Stomach (tissue), 4 donors: Measurements from ENCODE around the gene EEF1A1.

ENCODE experiments used
- POLR2A ChIP-seq, 4 donors: fragments of 450-650 bp; IDR thresholded peaks; one replicate each; pipeline ENCODE4 v1.6.1; 2016; ENCODE audit warnings: antibody characterized with exemption in 4 of 4, control low read depth in 2 of 4, mild to moderate bottlenecking in 1 of 4, moderate library complexity in 1 of 4
- TF ChIP-seq, protein P1 (sequence below), 7 experiments: fragments of 450-650 bp in 4 of 7; fragments of 200-600 bp in 3 of 7; sonication (generic) in 3 of 7; IDR thresholded peaks; one replicate each; pipeline ENCODE4 v1.5.1; 2016 to 2019; ENCODE audit warnings: antibody characterized with exemption in 7 of 7, control low read depth in 2 of 7, mild to moderate bottlenecking in 1 of 7

DNA sequence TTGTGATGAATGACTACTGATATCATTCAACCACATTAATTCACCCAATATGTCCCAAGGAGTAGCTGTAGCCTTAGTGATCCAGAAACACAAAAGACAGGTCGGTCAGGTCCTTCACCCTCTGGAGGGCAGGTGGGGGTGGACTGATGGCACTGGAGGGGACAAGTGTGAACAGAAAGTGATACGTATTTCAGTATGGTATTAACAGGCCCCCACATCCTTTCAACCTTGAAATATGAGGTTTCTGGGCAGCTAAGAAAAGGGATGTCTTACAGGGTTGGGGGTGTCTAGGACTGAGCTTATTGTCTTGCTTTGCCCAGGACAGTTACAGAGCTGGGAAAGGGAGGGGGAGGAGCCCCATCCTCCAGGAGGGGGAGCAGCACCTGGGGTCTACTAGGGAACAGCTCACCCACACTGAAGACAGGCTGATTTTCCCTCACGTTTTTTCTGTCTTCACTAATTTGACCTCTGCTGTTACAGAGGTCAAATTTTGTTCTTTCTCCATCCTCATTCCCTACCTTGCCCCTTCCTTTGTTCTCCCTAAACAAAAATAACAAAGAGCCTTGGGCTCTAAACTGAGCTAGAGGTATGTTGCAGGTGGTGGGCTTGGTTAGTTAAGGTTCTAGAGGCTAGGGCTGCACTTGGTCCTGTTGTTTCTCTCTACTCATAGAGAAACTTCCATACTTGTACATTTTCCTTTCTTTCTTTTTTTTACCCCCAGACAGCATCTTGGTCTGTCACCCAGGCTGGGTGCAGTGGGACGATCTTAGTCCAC lies 38.0 kb upstream of the EEF1A1 start:
- TF ChIP-seq POLR2A (IDR thresholded peaks at IDR 0.05), result no peak
- TF ChIP-seq, protein P1, sequence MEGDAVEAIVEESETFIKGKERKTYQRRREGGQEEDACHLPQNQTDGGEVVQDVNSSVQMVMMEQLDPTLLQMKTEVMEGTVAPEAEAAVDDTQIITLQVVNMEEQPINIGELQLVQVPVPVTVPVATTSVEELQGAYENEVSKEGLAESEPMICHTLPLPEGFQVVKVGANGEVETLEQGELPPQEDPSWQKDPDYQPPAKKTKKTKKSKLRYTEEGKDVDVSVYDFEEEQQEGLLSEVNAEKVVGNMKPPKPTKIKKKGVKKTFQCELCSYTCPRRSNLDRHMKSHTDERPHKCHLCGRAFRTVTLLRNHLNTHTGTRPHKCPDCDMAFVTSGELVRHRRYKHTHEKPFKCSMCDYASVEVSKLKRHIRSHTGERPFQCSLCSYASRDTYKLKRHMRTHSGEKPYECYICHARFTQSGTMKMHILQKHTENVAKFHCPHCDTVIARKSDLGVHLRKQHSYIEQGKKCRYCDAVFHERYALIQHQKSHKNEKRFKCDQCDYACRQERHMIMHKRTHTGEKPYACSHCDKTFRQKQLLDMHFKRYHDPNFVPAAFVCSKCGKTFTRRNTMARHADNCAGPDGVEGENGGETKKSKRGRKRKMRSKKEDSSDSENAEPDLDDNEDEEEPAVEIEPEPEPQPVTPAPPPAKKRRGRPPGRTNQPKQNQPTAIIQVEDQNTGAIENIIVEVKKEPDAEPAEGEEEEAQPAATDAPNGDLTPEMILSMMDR (IDR thresholded peaks at IDR 0.05), result no peak
